CD4-positive, alpha-beta memory T cell (primary cell): Measurements from ENCODE around the gene MARS1. TPM values are rescaled to one million over a fixed set of nuclear protein-coding genes. Genes with fewer than 3 reads are reported as not detected.

Experiments used
- CTCF ChIA-PET: fragments of 350-600 bp; sonication (Branson Sonifier 250); formaldehyde crosslinking; loops from one replicate; lab custom pipeline; 2021; ENCODE audit warnings: inconsistent platforms; ENCODE audit not compliant: partially characterized antibody; lab: Charles Lee
- POLR2A ChIA-PET: fragments of 350-600 bp; sonication (Branson Sonifier 250); formaldehyde crosslinking; loops from one replicate; lab custom pipeline; 2021; ENCODE audit not compliant: partially characterized antibody; lab: Charles Lee
- DNase-seq, 5 donors: peaks; one replicate each; pipeline versions ENCODE4 v3.0.0 to v3.0.0-alpha.2; 2020 to 2022; ENCODE audit warnings: mixed read lengths in 1 of 5
- H3K27ac ChIP-seq: one replicate; pipeline ENCODE4 v1.7.0; 2013; ENCODE audit warnings: low read depth, low read length
- H3K27me3 ChIP-seq: 2 replicates; pipeline ENCODE4 v1.7.0; 2013; ENCODE audit warnings: mild to moderate bottlenecking, low read length, moderate library complexity; ENCODE audit not compliant: insufficient read depth
- H3K36me3 ChIP-seq: 2 replicates; pipeline ENCODE4 v1.7.0; 2013; ENCODE audit warnings: mild to moderate bottlenecking, low read length, moderate library complexity; ENCODE audit not compliant: insufficient read depth
- H3K4me1 ChIP-seq: 2 replicates; pipeline ENCODE4 v1.7.0; 2013; ENCODE audit warnings: mild to moderate bottlenecking, low read length, moderate library complexity; ENCODE audit not compliant: insufficient read depth
- H3K4me3 ChIP-seq, 2 donors: one replicate each; pipeline ENCODE4 v1.7.0; 2013; ENCODE audit warnings: low read length in 2 of 2, mild to moderate bottlenecking in 1 of 2
- H3K9me3 ChIP-seq, 2 donors: one replicate each; pipeline ENCODE4 v1.7.0; 2013; ENCODE audit warnings: low read length in 2 of 2, control low read depth in 1 of 2; ENCODE audit not compliant: control insufficient read depth in 1 of 2
- H3K27ac Mint-ChIP-seq, 7 donors: one replicate each; pipeline ENCODE4 v1.8.0; 2020 to 2021; ENCODE audit warnings: mixed read lengths in 7 of 7, mild to moderate bottlenecking in 6 of 7, inconsistent platforms in 3 of 7, moderate library complexity in 3 of 7
- H3K27me3 Mint-ChIP-seq, 2 donors: one replicate each; pipeline ENCODE4 v1.8.0; 2020 to 2021; ENCODE audit warnings: mixed read lengths in 2 of 2
- H3K36me3 Mint-ChIP-seq, 2 donors: one replicate each; pipeline ENCODE4 v1.8.0; 2020 to 2021; ENCODE audit warnings: mixed read lengths in 2 of 2, inconsistent platforms in 1 of 2, mild to moderate bottlenecking in 1 of 2
- H3K4me1 Mint-ChIP-seq, 4 donors: one replicate each; pipeline ENCODE4 v1.8.0; 2020 to 2021; ENCODE audit warnings: mixed read lengths in 4 of 4, mild to moderate bottlenecking in 1 of 4
- H3K4me3 Mint-ChIP-seq, 8 donors: one replicate each; pipeline ENCODE4 v1.8.0; 2020 to 2021; ENCODE audit warnings: mixed read lengths in 8 of 8, mild to moderate bottlenecking in 7 of 8, moderate library complexity in 6 of 8, inconsistent platforms in 3 of 8
- H3K9me3 Mint-ChIP-seq, 8 donors: one replicate each; pipeline ENCODE4 v1.8.0; 2020 to 2021; ENCODE audit warnings: mixed read lengths in 8 of 8, mild to moderate bottlenecking in 5 of 8, inconsistent platforms in 3 of 8, moderate library complexity in 1 of 8
- intact Hi-C: fragments of 100-400 bp; cut with micrococcal nuclease; formaldehyde crosslinking; loops from one replicate; pipeline ENCODE4 v1.15.1; 2023
- polyA plus RNA-seq, 2 donors: library from polyadenylated mRNA; unstranded; fragments of 300-500 nt; fragmentation: Illumina TruSeq; gene quantifications; one replicate each; pipeline ENCODE4 v1.2.3, GENCODE V29; 2021
- total RNA-seq, 2 experiments: library from RNA; stranded (reverse); gene quantifications; one replicate each; pipeline ENCODE4 v1.2.3, GENCODE V29; 2021

The MARS1 gene
- total and polyA plus RNA-seq, 4 experiments from 2014 or later: 84.8 to 242 (median 169) TPM

DNA sequence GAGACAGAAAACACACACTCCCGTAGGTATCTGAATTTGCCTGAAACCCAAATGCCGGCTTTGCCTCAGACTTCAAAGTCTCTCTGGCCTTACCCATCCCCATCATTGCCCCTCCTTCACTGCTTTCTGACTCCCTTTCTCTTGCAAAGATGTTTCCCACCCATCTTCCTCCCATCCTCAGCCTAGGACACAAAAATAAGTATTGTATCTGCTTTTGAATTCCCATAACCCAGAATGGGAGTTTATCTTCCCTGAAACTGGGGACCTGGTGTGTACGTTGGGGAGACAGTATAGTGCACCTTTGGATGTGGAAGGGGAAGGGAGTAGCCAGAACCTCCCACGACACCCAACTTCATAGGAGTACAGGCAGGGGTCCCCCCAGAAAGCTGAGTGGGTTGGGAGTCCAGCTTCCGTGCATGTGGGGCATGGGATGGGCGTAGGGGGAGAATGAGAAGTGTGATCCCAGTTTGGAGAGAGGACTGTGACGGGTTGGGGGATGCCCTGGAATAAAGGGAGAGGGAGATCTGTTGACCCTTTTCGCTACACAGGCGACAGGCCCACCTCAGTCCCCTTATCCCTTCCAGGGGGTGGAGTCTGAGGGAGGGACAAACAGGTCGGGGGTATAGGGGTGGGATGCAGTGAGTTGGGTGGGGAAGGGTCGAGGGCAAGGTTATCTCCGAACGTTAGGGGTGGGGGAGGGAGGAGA is 61.5 kb downstream of the MARS1 start:
- peak overlapping the region in 2 of 7 donors; percentile 44 to 53 for H3K27ac Mint-ChIP-seq
- intact Hi-C loops: no loop called here
- no peaks in the 10 kb centered on the region for H3K27me3 ChIP-seq
- H3K4me3 ChIP-seq: peak overlapping the region in 1 of 2 donors; percentile 56
- H3K4me1 ChIP-seq: peaks cover 37% of the 10 kb centered on the region
- H3K36me3 Mint-ChIP-seq: peaks cover 0 to 1% of the 10 kb centered on the region in 2 donors
- no peaks in the 10 kb centered on the region for H3K36me3 ChIP-seq
- no peaks in the 10 kb centered on the region for H3K9me3 ChIP-seq
- peaks cover 0 to 3% (median 0%) of the 10 kb centered on the region in 8 donors for H3K9me3 Mint-ChIP-seq
- H3K27me3 Mint-ChIP-seq: peaks cover 2 to 7% of the 10 kb centered on the region in 2 donors
- no peak overlapping the region for H3K27ac ChIP-seq
- ChIA-PET CTCF (no interaction called here), POLR2A (no interaction called here)
- no peak for DNase-seq
- H3K4me3 Mint-ChIP-seq: peak overlapping the region; percentile 22 to 78 (median 64)
- peaks cover 26 to 53% (median 36%) of the 10 kb centered on the region in 4 donors for H3K4me1 Mint-ChIP-seq

DNA sequence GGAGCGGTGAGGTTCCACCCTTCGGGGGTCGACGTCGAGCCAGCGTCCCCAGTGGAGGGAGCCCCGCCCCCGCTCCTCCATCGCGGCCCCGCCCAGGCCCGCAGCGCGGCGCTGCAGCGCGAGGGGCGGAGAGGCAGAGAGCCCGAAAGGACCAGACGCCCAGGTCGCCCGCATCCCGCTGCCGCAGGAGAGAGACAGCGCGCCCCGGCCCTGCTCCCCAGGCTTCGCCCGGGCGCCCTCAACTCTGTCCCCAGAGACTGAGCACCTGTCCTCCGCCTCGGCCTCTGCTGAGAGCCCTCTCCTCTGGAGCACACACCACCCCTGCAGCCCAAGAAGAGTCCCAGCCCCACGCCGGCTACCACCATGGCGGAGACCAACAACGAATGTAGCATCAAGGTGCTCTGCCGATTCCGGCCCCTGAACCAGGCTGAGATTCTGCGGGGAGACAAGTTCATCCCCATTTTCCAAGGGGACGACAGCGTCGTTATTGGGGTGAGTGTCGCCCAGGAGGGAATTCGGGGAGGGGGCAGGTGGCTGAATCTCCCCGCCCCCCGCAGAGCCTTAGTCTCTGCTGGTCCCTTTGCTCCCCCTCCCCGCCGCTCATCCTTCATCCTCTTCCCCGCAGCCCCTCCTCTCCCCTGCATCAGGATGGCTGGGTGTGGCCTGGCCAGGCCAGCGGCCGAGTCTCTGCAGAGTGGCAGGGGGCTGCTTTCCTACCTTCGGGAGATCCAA is 62.2 kb downstream of the MARS1 start, which contains the start of gene KIF5A:
Gene KIF5A (plus strand): TSS at position 136 of the 732 bp plus-strand sequence. CDS start 228 bp downstream, at position 364.
- no peaks in the 10 kb centered on the region for H3K27me3 ChIP-seq
- Mint-ChIP-seq H3K4me1 (peaks cover 23 to 48% (median 31%) of the 10 kb centered on the region in 4 donors), H3K36me3 (peaks cover 0 to 1% of the 10 kb centered on the region in 2 donors), H3K27ac (peak within 1 kb of the TSS in 3 of 7 donors; percentile 53 to 76 (median 62)), H3K27me3 (peaks cover 2 to 7% of the 10 kb centered on the region in 2 donors), H3K9me3 (peaks cover 0 to 3% (median 0%) of the 10 kb centered on the region in 8 donors), H3K4me3 (peak within 1 kb of the TSS; percentile 64 to 79 (median 76))
- POLR2A ChIA-PET: no interaction called here
- DNase-seq: peak; percentile 41 to 58 (median 47)
- intact Hi-C loops: no loop called here
- H3K4me3 ChIP-seq: peak within 1 kb of the TSS; percentile 31 to 56
- H3K27ac ChIP-seq: no peak within 1 kb of the TSS
- no peaks in the 10 kb centered on the region for H3K36me3 ChIP-seq
- CTCF ChIA-PET: no interaction called here
- H3K9me3 ChIP-seq: no peaks in the 10 kb centered on the region
- H3K4me1 ChIP-seq: peaks cover 37% of the 10 kb centered on the region

DNA sequence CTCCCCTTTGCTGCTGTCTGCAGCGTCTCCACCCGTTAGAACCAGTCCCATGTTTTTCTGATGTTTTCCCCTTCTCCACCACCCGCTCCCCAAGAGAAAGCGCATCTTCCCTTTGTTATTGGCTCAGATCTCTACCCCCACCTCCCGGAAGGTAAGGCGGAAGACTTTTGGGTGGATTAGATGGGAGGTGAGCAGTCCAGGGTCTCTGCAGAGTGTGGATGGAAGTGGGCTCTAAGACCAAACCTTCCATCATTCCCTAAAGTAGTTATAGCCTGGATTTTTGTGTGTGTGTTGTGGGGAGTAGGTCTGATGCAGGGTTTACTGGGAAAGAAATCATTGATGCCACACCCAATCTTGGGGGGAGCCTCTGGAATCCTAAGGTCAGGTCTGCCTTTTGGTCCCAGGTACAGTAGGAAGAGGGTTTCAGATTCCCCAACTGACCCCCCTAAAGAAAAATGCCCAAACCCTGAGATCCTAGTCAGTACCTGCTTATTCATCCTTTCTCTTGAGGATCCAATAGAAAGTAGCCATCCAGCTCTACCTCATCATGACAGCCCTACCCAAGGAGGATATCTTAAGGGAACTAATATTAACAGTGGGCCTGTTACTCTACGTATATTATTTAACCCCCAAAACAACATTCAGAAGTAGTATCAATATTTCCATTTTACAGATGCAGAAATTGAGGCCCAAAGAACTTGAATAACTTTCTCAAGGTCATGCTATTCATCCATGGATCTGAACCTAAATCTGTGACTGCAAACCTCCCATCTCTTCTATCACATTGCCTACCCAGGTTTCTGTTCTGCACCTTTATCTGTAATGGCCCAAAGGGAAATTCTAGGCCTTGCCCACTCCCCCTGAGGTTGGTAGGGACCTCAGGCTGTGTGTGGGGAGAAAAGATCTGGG is 63.0 kb downstream of the MARS1 start:
- Histone ChIP-seq H3K27ac (no peak overlapping the region), H3K4me1 (peaks cover 29% of the 10 kb centered on the region), H3K9me3 (no peaks in the 10 kb centered on the region), H3K4me3 (no peak overlapping the region), H3K27me3 (no peaks in the 10 kb centered on the region), H3K36me3 (no peaks in the 10 kb centered on the region)
- Mint-ChIP-seq H3K4me1 (peaks cover 16 to 39% (median 25%) of the 10 kb centered on the region in 4 donors), H3K36me3 (peaks cover 0 to 1% of the 10 kb centered on the region in 2 donors), H3K9me3 (peaks cover 0 to 2% (median 0%) of the 10 kb centered on the region in 8 donors), H3K4me3 (peak overlapping the region; percentile 39 to 77 (median 70)), H3K27me3 (peaks cover 2 to 7% of the 10 kb centered on the region in 2 donors), H3K27ac (peak overlapping the region in 1 of 7 donors; percentile 6)
- POLR2A ChIA-PET: no interaction called here
- CTCF ChIA-PET: no interaction called here
- no peak for DNase-seq
- intact Hi-C loops: no loop called here

DNA sequence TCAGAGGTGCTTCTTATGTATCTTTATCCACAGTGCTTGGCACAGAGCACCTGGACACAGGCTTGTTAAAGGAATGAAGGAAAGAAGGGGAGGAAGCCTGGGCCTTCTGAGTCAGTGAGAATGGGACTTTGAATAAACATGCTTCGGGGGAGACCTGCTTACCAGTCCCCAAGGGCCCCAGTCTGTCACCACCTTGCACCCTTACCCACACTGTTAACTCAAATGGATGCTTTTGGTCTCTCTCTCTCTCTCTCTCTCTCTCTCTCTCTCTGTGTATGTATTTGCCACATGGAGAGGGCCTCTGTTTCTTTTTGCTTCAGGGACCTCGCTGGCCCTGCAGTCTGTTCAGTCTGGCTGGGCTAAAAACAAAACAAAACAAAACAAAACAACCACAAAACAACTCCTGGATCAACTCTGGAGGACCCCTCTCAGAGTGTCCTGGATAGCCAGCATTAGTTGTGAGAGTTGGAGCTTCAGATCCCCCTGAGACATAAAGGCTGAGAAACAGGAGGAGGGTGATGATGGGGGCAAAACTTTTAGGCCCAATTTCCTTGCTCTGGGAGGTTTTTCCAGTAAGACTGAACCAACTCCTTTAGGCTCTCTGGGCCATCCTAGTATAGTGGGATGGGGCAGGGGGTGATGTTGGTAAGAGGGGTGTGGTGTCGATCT is 63.9 kb downstream of the MARS1 start:
- H3K4me3 ChIP-seq: no peak overlapping the region
- Mint-ChIP-seq H3K4me1 (peaks cover 9 to 31% (median 19%) of the 10 kb centered on the region in 4 donors), H3K9me3 (no peaks in the 10 kb centered on the region), H3K27ac (no peak overlapping the region), H3K27me3 (peaks cover 2 to 7% of the 10 kb centered on the region in 2 donors), H3K36me3 (no peaks in the 10 kb centered on the region), H3K4me3 (peak overlapping the region in 4 of 8 donors; percentile 19 to 76 (median 32))
- H3K27ac ChIP-seq: no peak overlapping the region
- no peak for DNase-seq
- intact Hi-C loops: no loop called here
- H3K9me3 ChIP-seq: no peaks in the 10 kb centered on the region
- ChIA-PET CTCF (interaction anchor here (0.9 to 1.3 kb wide), 2 partner anchors 19 to 93 kb away, joined by 3 read pairs; no protein-coding TSS in a partner anchor), POLR2A (interaction anchor here (0.5 kb wide), 1 partner anchor 389 kb away, joined by 3 read pairs; the partner anchor contains the start of gene ATP23)
- H3K36me3 ChIP-seq: no peaks in the 10 kb centered on the region
- H3K27me3 ChIP-seq: no peaks in the 10 kb centered on the region
- peaks cover 20% of the 10 kb centered on the region for H3K4me1 ChIP-seq

DNA sequence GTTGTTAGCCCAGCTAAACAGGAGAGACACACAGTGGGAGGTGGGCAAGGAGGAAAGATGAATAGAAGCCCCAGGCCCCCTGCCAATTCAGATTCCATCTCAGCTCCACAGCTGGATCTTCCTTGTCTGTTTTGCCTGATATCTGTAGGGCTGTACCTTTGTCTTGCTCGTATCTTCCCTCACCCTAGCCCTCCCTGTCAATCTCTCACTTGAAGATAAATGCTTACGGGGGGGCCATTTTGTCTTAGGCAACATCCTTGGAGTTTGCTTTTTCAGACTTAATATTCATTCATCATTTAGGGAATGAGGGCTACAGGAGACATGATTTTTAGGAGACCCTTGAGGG is 64.4 kb downstream of the MARS1 start:
- CTCF ChIA-PET: interaction anchor here (0.9 to 1.3 kb wide), 2 partner anchors 19 to 94 kb away, joined by 3 read pairs; no protein-coding TSS in a partner anchor
- POLR2A ChIA-PET: no interaction called here
- Histone ChIP-seq H3K9me3 (no peaks in the 10 kb centered on the region), H3K36me3 (no peaks in the 10 kb centered on the region), H3K27ac (no peak overlapping the region), H3K4me3 (no peak overlapping the region), H3K27me3 (no peaks in the 10 kb centered on the region), H3K4me1 (peaks cover 19% of the 10 kb centered on the region)
- intact Hi-C loops: no loop called here
- Mint-ChIP-seq H3K27me3 (peaks cover 2 to 7% of the 10 kb centered on the region in 2 donors), H3K36me3 (no peaks in the 10 kb centered on the region), H3K4me1 (peaks cover 7 to 26% (median 15%) of the 10 kb centered on the region in 4 donors), H3K9me3 (no peaks in the 10 kb centered on the region), H3K27ac (no peak overlapping the region), H3K4me3 (peak overlapping the region in 1 of 8 donors; percentile 15)
- no peak for DNase-seq

DNA sequence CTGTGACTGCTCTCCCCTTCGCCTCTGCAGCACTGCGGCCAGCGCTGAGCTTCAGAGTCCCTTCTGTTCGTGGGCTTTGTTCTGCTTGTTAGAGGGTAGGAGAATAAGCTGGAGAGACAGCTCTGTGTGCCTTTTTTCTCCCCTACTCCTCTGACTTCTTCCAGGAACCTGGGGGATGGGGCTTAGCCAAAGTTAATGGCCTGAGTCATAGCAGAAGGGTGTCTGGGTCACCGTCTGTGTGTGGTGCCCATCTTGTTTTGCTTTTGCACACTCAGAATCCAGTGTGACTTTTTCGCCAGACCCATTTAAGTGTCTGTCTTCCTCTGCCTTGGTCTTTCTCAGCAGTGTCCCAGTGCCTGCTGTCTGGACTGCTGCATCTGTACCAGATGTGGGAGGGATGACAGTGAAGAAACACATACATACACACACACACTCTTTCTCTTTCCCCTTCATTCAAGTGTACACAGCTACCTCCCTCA is 65.0 kb downstream of the MARS1 start:
- Mint-ChIP-seq H3K4me3 (no peak overlapping the region), H3K4me1 (peaks cover 3 to 21% (median 12%) of the 10 kb centered on the region in 4 donors), H3K36me3 (no peaks in the 10 kb centered on the region), H3K27ac (no peak overlapping the region), H3K9me3 (no peaks in the 10 kb centered on the region), H3K27me3 (peaks cover 2 to 7% of the 10 kb centered on the region in 2 donors)
- no peaks in the 10 kb centered on the region for H3K36me3 ChIP-seq
- peaks cover 14% of the 10 kb centered on the region for H3K4me1 ChIP-seq
- intact Hi-C loops: no loop called here
- ChIA-PET CTCF (interaction anchor here (0.6 to 1.3 kb wide), 2 partner anchors 42 to 94 kb away, joined by 3 read pairs; no protein-coding TSS in a partner anchor), POLR2A (no interaction called here)
- no peaks in the 10 kb centered on the region for H3K9me3 ChIP-seq
- DNase-seq: no peak
- no peak overlapping the region for H3K27ac ChIP-seq
- H3K4me3 ChIP-seq: no peak overlapping the region
- no peaks in the 10 kb centered on the region for H3K27me3 ChIP-seq
